IMR-90 (cell line): ENCODE measurements around the gene GNA15. TPM values are rescaled to one million over a fixed set of nuclear protein-coding genes. Genes with fewer than 3 reads are reported as not detected.

Experiments used
- ATAC-seq: fragments of 200-7000 bp; cut with Tn5 transposase; 2 replicates; pipeline ENCODE4 v1.9.1; 2020; ENCODE audit warnings: low read depth, mild to moderate bottlenecking, moderate library complexity
- BruUV-seq: library from RNA; stranded (reverse); fragments of 400-500 nt; replicated peaks from 2 replicates; lab custom pipeline; 2021; lab: Mats Ljungman, UMichigan
- CTCF ChIA-PET: fragments of 300-600 bp; formaldehyde crosslinking; extraction: SDS; loops from one replicate; lab custom pipeline; 2021; ENCODE audit warnings: antibody characterized with exemption; lab: Yijun Ruan, JAX
- POLR2A ChIA-PET: fragments of 300-600 bp; sonication (Branson Sonifier 250); formaldehyde crosslinking; loops from one replicate; lab custom pipeline; 2022; ENCODE audit warnings: antibody characterized with exemption; ENCODE audit not compliant: unreplicated experiment; lab: Charles Lee
- DNase-seq: peaks from one replicate; pipeline ENCODE4 v3.0.0; 2013
- H2AFZ ChIP-seq: replicated peaks from 2 replicates; pipeline ENCODE3; 2013; ENCODE audit warnings: low read length, mild to moderate bottlenecking; ENCODE audit not compliant: poor library complexity
- H2AK5ac ChIP-seq: 2 replicates; pipeline ENCODE4 v1.6.1; 2013; ENCODE audit warnings: low read depth, low read length, inconsistent platforms
- H2AK9ac ChIP-seq: replicated peaks from 2 replicates; pipeline ENCODE3; 2013; ENCODE audit warnings: mild to moderate bottlenecking, low read depth, low read length, moderate library complexity; ENCODE audit not compliant: poor library complexity
- H2BK120ac ChIP-seq: 2 replicates; pipeline ENCODE4 v1.6.1; 2013; ENCODE audit warnings: low read depth, low read length, inconsistent platforms
- H2BK15ac ChIP-seq: 3 replicates; pipeline ENCODE4 v1.6.1; 2013; ENCODE audit warnings: low read depth, low read length, inconsistent platforms
- H2BK20ac ChIP-seq: 2 replicates; pipeline ENCODE4 v1.6.1; 2013; ENCODE audit warnings: low read depth, mild to moderate bottlenecking, inconsistent platforms, low read length, moderate library complexity
- H2BK5ac ChIP-seq: 2 replicates; pipeline ENCODE4 v1.6.1; 2013; ENCODE audit warnings: mild to moderate bottlenecking, low read depth, low read length, inconsistent platforms; ENCODE audit not compliant: poor library complexity, severe bottlenecking
- H3K14ac ChIP-seq: replicated peaks from 2 replicates; pipeline ENCODE4 v1.6.1; 2013; ENCODE audit warnings: low read depth, low read length, inconsistent platforms
- H3K18ac ChIP-seq: 2 replicates; pipeline ENCODE4 v1.6.1; 2013; ENCODE audit warnings: low read depth, low read length, control low read depth
- H3K23ac ChIP-seq: 2 replicates; pipeline ENCODE4 v1.6.1; 2013; ENCODE audit warnings: low read depth, low read length, inconsistent platforms
- H3K27ac ChIP-seq: 2 replicates; pipeline ENCODE4 v1.5.1; 2013; ENCODE audit warnings: mild to moderate bottlenecking, control low read depth, low read length; ENCODE audit not compliant: insufficient read depth
- H3K27me3 ChIP-seq: 2 replicates; pipeline ENCODE4 v1.6.1; 2013; ENCODE audit warnings: low read length; ENCODE audit not compliant: control insufficient read depth, insufficient read depth
- H3K36me3 ChIP-seq: 2 replicates; pipeline ENCODE4 v1.6.1; 2013; ENCODE audit warnings: low read length, mixed read lengths; ENCODE audit not compliant: control insufficient read depth, insufficient read depth
- H3K4ac ChIP-seq: 2 replicates; pipeline ENCODE4 v1.6.1; 2013; ENCODE audit warnings: low read depth, low read length, inconsistent platforms
- H3K4me1 ChIP-seq: 2 replicates; pipeline ENCODE4 v1.6.1; 2013; ENCODE audit warnings: low read length, mixed read lengths; ENCODE audit not compliant: control insufficient read depth, insufficient read depth
- H3K4me2 ChIP-seq: 2 replicates; pipeline ENCODE4 v1.6.1; 2013; ENCODE audit warnings: low read depth, mild to moderate bottlenecking, control low read depth, low read length, moderate library complexity
- H3K4me3 ChIP-seq: 2 replicates; pipeline ENCODE4 v1.5.1; 2013; ENCODE audit warnings: low read depth, mild to moderate bottlenecking, control low read depth, low read length, moderate library complexity; ENCODE audit not compliant: insufficient read depth
- H3K56ac ChIP-seq: 2 replicates; pipeline ENCODE4 v1.6.1; 2013; ENCODE audit warnings: low read length, inconsistent platforms; ENCODE audit not compliant: insufficient read depth; ENCODE audit errors: extremely low read depth
- H3K79me1 ChIP-seq, 2 experiments: 2 replicates each; pipeline ENCODE4 v1.6.1; 2013; ENCODE audit warnings: low read length in 2 of 2, inconsistent platforms in 1 of 2, low read depth in 1 of 2
- H3K9ac ChIP-seq: 2 replicates; pipeline ENCODE4 v1.6.1; 2013; ENCODE audit warnings: low read depth, low read length, control low read depth
- H3K9me1 ChIP-seq: 2 replicates; pipeline ENCODE4 v1.6.1; 2013; ENCODE audit warnings: low read length, inconsistent platforms; ENCODE audit not compliant: insufficient read depth
- H3K9me3 ChIP-seq: 2 replicates; pipeline ENCODE4 v1.6.1; 2013; ENCODE audit warnings: low read length; ENCODE audit not compliant: control insufficient read depth, insufficient read depth
- H4K20me1 ChIP-seq: 2 replicates; pipeline ENCODE4 v1.6.1; 2013; ENCODE audit warnings: low read length, inconsistent platforms; ENCODE audit not compliant: insufficient read depth
- H4K5ac ChIP-seq: 2 replicates; pipeline ENCODE4 v1.6.1; 2013; ENCODE audit warnings: mild to moderate bottlenecking, low read depth, low read length, control low read depth
- H4K8ac ChIP-seq, 2 experiments: 2 replicates each; pipeline ENCODE4 v1.6.1; 2013; ENCODE audit warnings: low read depth in 2 of 2, low read length in 2 of 2, control low read depth in 1 of 2, inconsistent platforms in 1 of 2
- H4K91ac ChIP-seq: 2 replicates; pipeline ENCODE4 v1.6.1; 2013; ENCODE audit warnings: low read depth, low read length, inconsistent platforms; ENCODE audit not compliant: insufficient read depth
- CTCF ChIP-seq: conservative IDR thresholded peaks from 2 replicates; pipeline ENCODE4 v1.5.1; 2012; ENCODE audit warnings: mild to moderate bottlenecking, low read depth, low read length, improper control_type of control experiment
- FOS ChIP-seq: fragments of 150-350 bp; IDR thresholded peaks from 2 replicates; pipeline ENCODE4 v1.6.1; 2016; ENCODE audit warnings: low read depth, low read length
- MAFK ChIP-seq: IDR thresholded peaks from 2 replicates; pipeline ENCODE4 v1.6.1; 2012; ENCODE audit warnings: low read depth, low read length, improper control_type of control experiment
- WGBS, 2 experiments: methylation state at CpG; one replicate each; pipeline versions ENCODE4 v1.1.5 to v1.1.7; 2013; ENCODE audit warnings: missing lambda C conversion rate in 2 of 2; ENCODE audit not compliant: insufficient read length in 1 of 2; ENCODE audit errors: extremely low coverage in 2 of 2; 5-methylcytosine and 5-hydroxymethylcytosine counted together
- dilution Hi-C: fragments of 300-500 bp; cut with HindIII; formaldehyde crosslinking; loops from one replicate; pipeline ENCODE4 v1.14.3; 2018; ENCODE audit warnings: low sequenced_read_pairs; ENCODE audit not compliant: unreplicated experiment
- in situ Hi-C: fragments of 300-500 bp; cut with MboI; formaldehyde crosslinking; loops from 3 replicates; pipeline ENCODE4 v1.14.3; 2019; ENCODE audit warnings: low sequenced_read_pairs, inconsistent platforms, mixed read lengths
- intact Hi-C: fragments of 100-400 bp; cut with micrococcal nuclease; formaldehyde crosslinking; loops from 2 replicates; pipeline ENCODE4 v1.10.0; 2022
- polyA plus RNA-seq, 3 experiments: library from polyadenylated mRNA; depleted of rRNA; stranded (reverse); fragments of >200 nt; gene quantifications; 2 replicates each; pipeline ENCODE4 v1.2.3, GENCODE V29; 2012; ENCODE audit warnings: low replicate concordance in 1 of 3
- total RNA-seq: library from RNA; depleted of rRNA; stranded (reverse); fragments of >200 nt; gene quantifications from 2 replicates; pipeline ENCODE4 v1.2.3, GENCODE V29; 2012

GNA15 gene
- total and polyA plus RNA-seq, 2 of the 4 experiments (the other 2 are of a cell fraction): 0.18 TPM; not detected in 1

GRCh38 chr19:3096267-3096901 lies 39.4 kb upstream of the GNA15 start:
- ChIA-PET CTCF (interaction anchor here (1.1 kb wide), 1 partner anchor 8 kb away, joined by 3 read pairs; no protein-coding TSS in a partner anchor), POLR2A (interaction anchor here (1.4 kb wide), 1 partner anchor 12 kb away, joined by 4 read pairs; no protein-coding TSS in a partner anchor)
- no peak overlapping the region for H2BK20ac ChIP-seq
- H3K56ac ChIP-seq: no peak overlapping the region
- peak overlapping the region; percentile 91 for H3K9ac ChIP-seq
- peak overlapping the region; percentile 73; the same call in 1 of the 2 replicates for H3K23ac ChIP-seq
- TF ChIP-seq CTCF (no peak), MAFK (no peak), FOS (no peak)
- H2AFZ ChIP-seq: no peak overlapping the region
- no peak overlapping the region for H4K91ac ChIP-seq
- H3K18ac ChIP-seq: no peak overlapping the region
- 0 out of 2 replicates have a peak overlapping the region, but pooled peaks have one; percentile 14 for H3K14ac ChIP-seq
- no peak overlapping the region for H2BK120ac ChIP-seq
- WGBS, 2 experiments: 66% methylated on average over 10 of the region's 25 CpGs; no CpG with 5 or more reads in 1 of the 2 experiments
- no peak for DNase-seq
- H2BK5ac ChIP-seq: no peak overlapping the region
- 0 out of 2 replicates have a peak overlapping the region, but pooled peaks have one; percentile 62 for H2AK5ac ChIP-seq
- no peaks in the 10 kb centered on the region for H3K9me3 ChIP-seq
- H2AK9ac ChIP-seq: peak overlapping the region; percentile 99
- dilution Hi-C loops (no loop called here), in situ Hi-C loops (no loop called here), intact Hi-C loops (no loop called here)
- H3K27ac ChIP-seq: no peak overlapping the region
- peak overlapping the region; percentile 98 for H3K4me2 ChIP-seq
- BruUV-seq: no TSS peak
- no peaks in the 10 kb centered on the region for H3K27me3 ChIP-seq
- peaks cover 12% of the 10 kb centered on the region; the same call in 1 of the 2 replicates for H3K9me1 ChIP-seq
- H3K4me3 ChIP-seq: peak overlapping the region; percentile 99
- no peak overlapping the region for H4K5ac ChIP-seq
- no peak overlapping the region; a peak in 1 of 4 replicates for H4K8ac ChIP-seq
- H3K36me3 ChIP-seq: no peaks in the 10 kb centered on the region
- ATAC-seq: no peak
- no peak overlapping the region for H2BK15ac ChIP-seq
- no peak overlapping the region for H3K4ac ChIP-seq
- peaks cover 70% of the 10 kb centered on the region for H4K20me1 ChIP-seq
- peaks cover 22% of the 10 kb centered on the region for H3K4me1 ChIP-seq
- H3K79me1 ChIP-seq: peaks cover 4 to 58% of the 10 kb centered on the region in 2 experiments; a peak in 3 of 4 replicates
